GM12878 (cell line): ENCODE measurements around the gene SESN1. TPM values are rescaled to one million over a fixed set of nuclear protein-coding genes. Genes with fewer than 3 reads are reported as not detected.

Experiments used
- ATAC-seq: fragments of 200-7000 bp; cut with Tn5 transposase; 3 replicates; pipeline ENCODE4 v1.9.1; 2020; ENCODE audit warnings: mild to moderate bottlenecking, moderate library complexity
- BruUV-seq: library from RNA; stranded (reverse); fragments of 400-500 nt; replicated peaks from 2 replicates; lab custom pipeline; 2021; lab: Mats Ljungman, UMichigan
- CTCF ChIA-PET: fragments of 300-600 bp; sonication (Branson Sonifier 250); formaldehyde crosslinking; extraction: SDS; loops from one replicate; lab custom pipeline; 2021; ENCODE audit warnings: inconsistent platforms; lab: Yijun Ruan, JAX
- POLR2A ChIA-PET: fragments of 350-600 bp; formaldehyde crosslinking; extraction: SDS; loops from one replicate; lab custom pipeline; 2021; ENCODE audit warnings: inconsistent platforms; lab: Charles Lee
- RAD21 ChIA-PET: fragments of 300-600 bp; sonication (Branson Sonifier 250); formaldehyde crosslinking; loops from one replicate; lab custom pipeline; 2023; ENCODE audit warnings: antibody characterized with exemption; ENCODE audit not compliant: unreplicated experiment; lab: Charles Lee
- SMC1A ChIA-PET: fragments of 300-600 bp; sonication (Branson Sonifier 250); formaldehyde crosslinking; loops from one replicate; lab custom pipeline; 2023; ENCODE audit not compliant: unreplicated experiment, uncharacterized antibody; lab: Charles Lee
- DNase-seq: peaks from one replicate; pipeline ENCODE4 v3.0.0-alpha.2; 2011; ENCODE audit warnings: low read depth, low spot score
- FAIRE-seq: peaks from 3 replicates; lab custom pipeline; 2011; peaks lifted over from hg19 to GRCh38; lab: Jason Lieb, UNC
- H2AFZ ChIP-seq: 2 replicates; pipeline ENCODE4 v1.6.0; 2011; ENCODE audit warnings: low read depth, low read length, control low read depth; ENCODE audit not compliant: control insufficient read depth
- H3K27ac ChIP-seq: 2 replicates; pipeline ENCODE4 v1.5.1; 2011; ENCODE audit warnings: control low read depth; ENCODE audit not compliant: control insufficient read depth, insufficient read depth
- H3K27me3 ChIP-seq, 2 experiments: replicated peaks in 1 of 2; 2 replicates each; pipeline versions ENCODE4 v1.6.0 to v1.6.1; 2011; ENCODE audit warnings: low read length in 1 of 2; ENCODE audit not compliant: control insufficient read depth in 2 of 2, insufficient read depth in 2 of 2
- H3K36me3 ChIP-seq, 2 experiments: 2 replicates each; pipeline ENCODE4 v1.5.1; 2011; ENCODE audit warnings: low read length in 1 of 2; ENCODE audit not compliant: control insufficient read depth in 2 of 2, insufficient read depth in 2 of 2
- H3K4me1 ChIP-seq: 2 replicates; pipeline ENCODE4 v1.6.1; 2011; ENCODE audit warnings: mild to moderate bottlenecking, low read length, moderate library complexity, mixed read lengths; ENCODE audit not compliant: control insufficient read depth, insufficient read depth
- H3K4me2 ChIP-seq: 2 replicates; pipeline ENCODE4 v1.6.0; 2011; ENCODE audit warnings: control low read depth; ENCODE audit not compliant: control insufficient read depth, insufficient read depth
- H3K4me3 ChIP-seq: fragments of 200-600 bp; sonication (generic); 2 replicates; pipeline ENCODE4 v1.5.1; 2016
- H3K79me2 ChIP-seq: 2 replicates; pipeline ENCODE4 v1.6.0; 2011; ENCODE audit warnings: low read length; ENCODE audit not compliant: control insufficient read depth, insufficient read depth
- H3K9ac ChIP-seq: 2 replicates; pipeline ENCODE4 v1.8.0; 2011; ENCODE audit warnings: low read length, control low read depth, mixed read lengths; ENCODE audit not compliant: control insufficient read depth, insufficient read depth
- H3K9me3 ChIP-seq: replicated peaks from 3 replicates; pipeline ENCODE4 v1.5.1; 2011; ENCODE audit warnings: mild to moderate bottlenecking, low read length; ENCODE audit not compliant: control insufficient read depth, insufficient read depth
- H4K20me1 ChIP-seq: 2 replicates; pipeline ENCODE4 v1.6.0; 2011; ENCODE audit not compliant: control insufficient read depth, insufficient read depth
- BCL11A ChIP-seq: IDR thresholded peaks from 2 replicates; pipeline ENCODE4 v1.6.1; 2011; ENCODE audit warnings: low read depth, low read length
- CBX5 ChIP-seq: sonication (generic); IDR thresholded peaks from 2 replicates; pipeline ENCODE4 v1.6.1; 2016; ENCODE audit warnings: low read depth, moderate library complexity, mild to moderate bottlenecking, inconsistent platforms
- CHD1 ChIP-seq: IDR thresholded peaks from 2 replicates; pipeline ENCODE4 v1.6.1; 2012; ENCODE audit warnings: low read depth, low read length, improper control_type of control experiment
- DPF2 ChIP-seq: fragments of 450-650 bp; IDR thresholded peaks from 2 replicates; pipeline ENCODE4 v1.6.1; 2017; ENCODE audit warnings: mild to moderate bottlenecking
- NR2C1 ChIP-seq: fragments of 450-650 bp; IDR thresholded peaks from 2 replicates; pipeline ENCODE4 v1.6.1; 2017; ENCODE audit warnings: antibody characterized with exemption, mild to moderate bottlenecking, moderate library complexity
- RAD21 ChIP-seq: IDR thresholded peaks from 2 replicates; pipeline ENCODE4 v1.6.1; 2011; ENCODE audit warnings: mild to moderate bottlenecking, low read depth, low read length, moderate library complexity; ENCODE audit not compliant: insufficient read depth
- RB1 ChIP-seq: fragments of 450-650 bp; formaldehyde crosslinking; IDR thresholded peaks from 2 replicates; pipeline ENCODE4 v1.6.1; 2017; ENCODE audit warnings: mild to moderate bottlenecking, borderline replicate concordance
- RBBP5 ChIP-seq: fragments of 200-600 bp; sonication (generic); conservative IDR thresholded peaks from 2 replicates; pipeline ENCODE4 v1.6.1; 2016
- SMAD5 ChIP-seq: IDR thresholded peaks from 2 replicates; pipeline ENCODE4 v1.6.1; 2016; ENCODE audit warnings: antibody characterized with exemption, low read depth
- SP1 ChIP-seq: IDR thresholded peaks from one replicate; pipeline ENCODE4 v1.6.1; 2011; ENCODE audit warnings: low read depth, low read length
- SPI1 ChIP-seq: IDR thresholded peaks from 2 replicates; pipeline ENCODE4 v1.6.1; 2011; ENCODE audit warnings: low read depth, mild to moderate bottlenecking, low read length, moderate library complexity, borderline replicate concordance; ENCODE audit not compliant: insufficient read depth
- SREBF1 ChIP-seq: IDR thresholded peaks from 2 replicates; pipeline ENCODE4 v1.6.1; 2012; ENCODE audit warnings: mild to moderate bottlenecking, low read length
- TBL1XR1 ChIP-seq: IDR thresholded peaks from 2 replicates; pipeline ENCODE4 v1.6.1; 2012; ENCODE audit warnings: low read depth, low read length, improper control_type of control experiment
- TCF12 ChIP-seq: IDR thresholded peaks from 2 replicates; pipeline ENCODE4 v1.6.1; 2011; ENCODE audit warnings: low read depth, mild to moderate bottlenecking, low read length
- TCF7 ChIP-seq: IDR thresholded peaks from 2 replicates; pipeline ENCODE4 v1.6.1; 2014; ENCODE audit warnings: antibody characterized with exemption, borderline replicate concordance
- WGBS: methylation state at CpG from one replicate; pipeline ENCODE4 v1.1.6; 2016; ENCODE audit warnings: low lambda C conversion rate; ENCODE audit not compliant: insufficient replicate concordance, insufficient coverage; ENCODE audit errors: missing lambda C conversion rate; 5-methylcytosine and 5-hydroxymethylcytosine counted together
- in situ Hi-C: fragments of 300-500 bp; cut with MboI; formaldehyde crosslinking; loops from 9 replicates; pipeline ENCODE4 v1.14.3; 2018; ENCODE audit warnings: mixed read lengths
- intact Hi-C: fragments of 100-400 bp; cut with micrococcal nuclease; formaldehyde crosslinking; loops from one replicate; pipeline ENCODE4 v1.14.2; 2022; ENCODE audit not compliant: unreplicated experiment
- polyA plus RNA-seq, 11 experiments: library from polyadenylated mRNA; depleted of rRNA in 4 of 11; unstranded in 6 of 11; stranded (reverse) in 5 of 11; fragments of >200 nt; fragmentation: Nextera tagmentation in 4 of 11; fragmentation: Illumina TruSeq in 1 of 11; extraction: Ambion mirVana in 4 of 11; extraction: Trizol in 1 of 11; gene quantifications; 1 replicate in 1 of 11; 2 replicates in 10 of 11; pipeline versions ENCODE4 v1.2.1 to v1.2.3, GENCODE V29; 2011 to 2016; ENCODE audit warnings: inconsistent platforms in 2 of 11, missing spikeins in 2 of 11, low read depth in 1 of 11
- total RNA-seq, 4 experiments: library from RNA; depleted of rRNA in 3 of 4; stranded (reverse); fragments of >200 nt in 3 of 4; fragmentation: Illumina TruSeq in 1 of 4; extraction: Trizol in 1 of 4; gene quantifications; 2 replicates each; pipeline versions ENCODE4 v1.2.1 to v1.2.3, GENCODE V29; 2013 to 2021

The SESN1 gene
- total and polyA plus RNA-seq, 10 of the 15 experiments (the other 5 are each of a cell fraction or from before 2014, with no cell fraction given) = 1.3 to 13.0 (median 3.3) TPM

- H3K9ac ChIP-seq = no peak overlapping the region
- ChIA-PET CTCF (interaction anchor here (1.2 kb wide), 1 partner anchor 26 kb away, joined by 3 read pairs; no protein-coding TSS in a partner anchor), POLR2A (interaction anchor here (0.5 kb wide), 1 partner anchor 980 kb away, joined by 4 read pairs; no protein-coding TSS in a partner anchor), SMC1A (no interaction called here), RAD21 (no interaction called here)
- no peak for FAIRE-seq
- H3K9me3 ChIP-seq = no peaks in the 10 kb centered on the region
- H3K4me2 ChIP-seq = no peak overlapping the region
- in situ Hi-C loops = no loop called here
- no peak overlapping the region for H3K4me3 ChIP-seq
- WGBS = 41% methylated on average over 1 of the region's 1 CpG
- H4K20me1 ChIP-seq = no peaks in the 10 kb centered on the region
- no peaks in the 10 kb centered on the region for H3K79me2 ChIP-seq
- no peaks in the 10 kb centered on the region for H3K27me3 ChIP-seq
- TF ChIP-seq SREBF1 (no peak), SP1 (no peak), RBBP5 (no peak), BCL11A (no peak), RB1 (no peak), NR2C1 (no peak), CBX5 (no peak), TCF7 (no peak), SPI1 (no peak), TBL1XR1 (no peak), TCF12 (no peak), RAD21 (no peak), DPF2 (no peak), CHD1 (no peak), SMAD5 (no peak)
- intact Hi-C loops = no loop called here
- no peaks in the 10 kb centered on the region for H3K4me1 ChIP-seq
- BruUV-seq = no TSS peak
- no peak for ATAC-seq
- no peaks in the 10 kb centered on the region for H3K36me3 ChIP-seq
- no peak overlapping the region for H2AFZ ChIP-seq
- H3K27ac ChIP-seq = no peak overlapping the region
- DNase-seq = no peak
These were observed 120.4 kb downstream of the SESN1 start for GRCh38 chr6:108974201-108974600.
